Stimulated activated naive CD4-positive, alpha-beta T cell (primary cell): Measurements from ENCODE around the gene MBP.
A peak's percentile ranks its signal among the peaks of the same experiment; 100 is the strongest.

Experiments used
- DNase-seq, 6 experiments: peaks; one replicate each; lab custom pipeline; 2025; lab: John Stamatoyannopoulos, UW

Gene MBP

DNA sequence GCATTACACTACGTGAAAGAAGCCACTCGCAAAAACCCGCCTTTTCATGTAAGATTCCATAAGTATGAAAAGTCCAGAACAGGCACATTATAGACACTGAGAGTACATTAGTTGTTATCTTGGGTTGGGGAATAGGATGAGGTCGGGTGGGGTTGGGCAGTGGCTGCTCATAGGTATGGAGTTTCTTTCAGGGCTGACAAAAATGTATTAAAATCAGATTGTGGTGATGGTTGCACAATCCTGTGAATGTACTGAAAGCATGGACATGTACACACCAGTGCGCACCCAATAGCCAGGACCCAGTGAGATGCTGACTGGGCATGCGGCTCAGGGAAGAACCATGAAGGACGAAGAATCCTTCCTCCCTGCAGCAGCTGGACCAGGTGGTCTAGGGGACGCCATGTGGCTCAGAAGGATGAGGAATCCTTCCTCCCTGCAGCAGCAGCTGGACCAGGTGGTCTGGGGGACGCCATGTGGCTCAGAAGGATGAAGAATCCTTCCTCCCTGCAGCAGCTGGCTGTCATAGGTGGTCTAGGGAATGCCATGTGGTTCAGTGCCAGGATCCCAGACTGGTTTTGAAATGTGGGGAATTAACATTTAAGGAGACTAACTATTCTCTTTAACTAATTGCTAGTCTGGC, 50.1 kb downstream of the MBP start:
- no peak for DNase-seq

DNA sequence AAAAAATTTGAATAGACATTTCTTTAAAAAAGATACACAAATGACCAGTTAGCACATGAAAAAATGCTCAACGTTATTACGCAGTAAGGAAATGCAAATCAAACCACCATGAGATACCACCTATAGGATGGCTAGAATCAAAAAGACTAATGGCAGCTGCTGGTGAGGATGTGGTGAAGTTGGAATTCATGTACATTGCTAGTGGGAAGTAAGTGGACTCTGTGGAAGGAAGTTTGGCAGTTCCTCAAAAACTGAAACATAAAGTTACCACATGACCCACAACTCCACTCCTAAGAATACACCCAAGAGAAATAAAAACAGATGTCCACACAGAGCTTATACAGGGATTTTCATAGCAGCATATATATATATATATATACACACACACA, 51.2 kb downstream of the MBP start:
- no peak for DNase-seq

DNA sequence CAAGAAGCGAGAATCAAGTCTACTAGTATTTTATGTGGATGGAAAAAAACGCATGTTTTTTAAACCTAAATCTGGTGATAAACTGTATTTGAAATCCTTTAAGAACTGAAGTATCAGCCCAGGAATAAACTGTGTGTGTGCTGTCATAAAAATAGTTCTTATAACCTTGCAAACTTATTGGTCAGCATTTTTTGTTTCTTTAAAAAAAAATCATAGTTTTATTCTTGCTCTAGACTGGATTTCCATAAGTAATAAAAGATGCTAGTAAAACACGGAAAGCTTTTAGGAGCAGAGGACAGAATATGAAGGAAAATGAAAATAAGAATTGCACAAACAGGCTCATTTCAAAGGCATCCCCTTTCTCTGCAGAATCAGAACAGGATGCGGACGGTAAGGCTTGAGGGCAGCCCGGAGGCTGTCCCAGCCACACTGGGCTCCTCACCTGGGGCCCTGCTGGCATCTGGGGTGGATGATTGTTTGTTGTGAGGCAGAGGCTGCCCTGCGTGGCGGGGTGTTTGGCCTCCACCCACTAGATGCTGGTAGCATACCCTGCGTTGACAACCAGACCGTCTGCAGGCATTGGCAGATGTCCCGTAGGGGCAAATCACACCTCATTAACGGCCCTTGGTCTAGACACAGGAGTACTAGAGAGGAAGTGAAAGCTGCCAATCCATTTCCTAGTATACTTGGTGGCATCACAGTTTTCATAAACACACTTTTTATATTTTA, 52.5 kb downstream of the MBP start:
- DNase-seq = no peak

DNA sequence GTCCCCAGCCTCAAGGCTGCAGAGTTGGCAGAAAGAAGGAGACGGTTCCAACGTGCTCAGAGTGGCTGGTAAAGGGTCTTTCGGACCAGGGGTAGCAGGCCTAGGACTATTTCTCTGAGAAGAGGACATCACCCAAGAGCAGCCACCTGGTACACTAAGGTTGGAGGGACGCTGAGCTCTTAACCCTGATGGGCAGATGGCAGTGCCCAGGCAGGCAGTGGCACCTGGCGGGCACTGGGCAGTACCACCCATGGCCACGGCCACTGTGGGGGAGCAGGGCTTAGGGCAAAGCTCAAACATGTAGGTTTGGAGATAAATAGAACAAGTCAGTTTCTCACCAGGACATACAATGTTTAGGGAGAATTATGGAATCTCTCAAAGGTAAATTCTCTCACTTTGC, 53.5 kb downstream of the MBP start:
- no peak for DNase-seq

DNA sequence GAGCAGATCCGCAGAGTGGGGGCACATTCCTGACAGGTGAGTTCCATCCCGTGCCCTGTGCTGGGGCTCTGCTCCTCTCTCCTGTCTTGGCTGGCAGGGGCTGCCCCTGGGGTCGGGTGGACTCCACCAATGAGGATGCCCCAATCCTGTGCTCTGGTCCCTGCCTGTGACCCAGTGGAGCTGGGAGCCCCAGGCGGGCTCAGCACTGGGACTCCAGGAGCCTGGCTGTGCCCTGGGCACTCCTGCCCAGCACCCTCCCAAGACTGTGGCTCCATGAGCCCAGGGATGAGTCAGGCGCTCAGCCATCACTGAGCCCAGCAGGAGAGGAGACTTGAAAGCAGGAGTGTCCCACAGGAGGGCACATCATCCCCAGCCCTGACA, 53.9 kb downstream of the MBP start:
- DNase-seq = no peak

DNA sequence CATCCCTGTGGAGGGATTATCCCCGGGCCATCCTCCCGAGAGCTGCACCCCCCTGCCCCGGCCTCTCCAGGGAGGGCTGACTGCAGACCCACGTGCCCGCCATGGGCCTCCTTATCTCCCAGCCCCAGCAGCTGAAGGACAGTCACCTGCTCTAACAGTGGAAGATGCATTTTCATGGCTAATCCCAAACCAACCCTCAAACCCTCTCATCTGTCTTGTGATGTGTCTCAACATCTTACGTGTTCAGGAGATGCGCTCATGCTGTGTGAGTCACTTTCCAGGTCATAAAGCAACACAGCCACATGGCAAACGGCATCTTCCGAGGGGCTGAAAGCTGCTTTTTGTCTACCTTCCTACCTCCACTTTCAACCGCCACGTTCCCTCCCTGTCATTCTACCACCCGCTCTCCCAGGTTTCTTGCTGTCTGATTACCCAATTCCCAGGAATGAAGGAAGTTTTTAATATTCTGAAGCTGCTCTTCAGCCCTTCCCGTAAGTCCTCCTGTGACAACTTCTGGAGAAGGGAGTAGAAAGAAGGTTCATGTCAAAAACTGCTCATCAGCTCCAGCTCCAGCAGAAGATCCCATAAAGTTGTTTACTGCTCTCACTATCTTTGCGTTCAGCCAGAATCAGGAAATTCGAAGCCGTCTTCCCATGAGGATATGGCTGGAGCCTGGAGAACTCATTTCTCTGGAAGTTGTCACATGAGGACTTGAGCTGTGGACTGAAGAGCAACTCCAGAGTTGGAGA, 54.5 kb downstream of the MBP start:
- DNase-seq = no peak

DNA sequence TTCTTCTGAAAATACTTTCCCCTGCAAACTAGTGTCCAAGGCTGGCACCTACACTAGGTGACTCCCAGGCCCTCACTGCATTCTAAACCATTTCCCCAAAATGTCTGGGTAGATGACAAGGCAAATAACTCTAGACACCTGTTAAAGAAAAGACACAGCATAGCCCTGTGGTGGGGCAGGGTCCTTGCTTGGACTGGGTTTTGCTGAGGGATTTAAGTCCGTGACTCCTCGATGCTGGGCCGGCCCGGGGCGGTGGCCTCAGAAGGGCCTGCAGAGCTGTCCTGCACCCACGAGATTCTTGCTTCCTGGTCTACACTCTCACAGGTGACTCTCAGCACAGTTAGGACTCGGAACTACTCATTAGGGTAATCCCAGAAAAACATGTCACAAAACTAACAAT, 55.2 kb downstream of the MBP start:
- no peak for DNase-seq

DNA sequence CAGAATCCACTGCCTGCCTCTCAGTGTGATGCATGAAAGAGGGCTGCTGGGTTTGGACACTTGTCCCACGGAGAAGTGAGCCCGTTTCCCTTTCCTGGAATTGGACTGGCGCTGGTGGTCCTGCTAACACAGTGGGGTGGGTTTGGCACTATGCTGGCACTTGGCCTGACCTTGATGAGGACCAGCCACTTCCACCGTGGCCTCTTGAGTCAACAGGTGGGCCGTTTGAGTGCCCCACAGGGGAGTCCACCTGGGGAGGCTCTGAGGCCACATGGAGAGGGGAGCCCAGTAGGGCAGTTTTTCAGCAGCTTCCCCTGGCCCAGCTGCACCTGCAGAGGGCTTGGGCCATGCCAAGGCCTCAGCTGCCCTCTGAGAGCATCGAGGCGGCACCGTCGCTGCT, 56.5 kb downstream of the MBP start:
- no peak for DNase-seq

DNA sequence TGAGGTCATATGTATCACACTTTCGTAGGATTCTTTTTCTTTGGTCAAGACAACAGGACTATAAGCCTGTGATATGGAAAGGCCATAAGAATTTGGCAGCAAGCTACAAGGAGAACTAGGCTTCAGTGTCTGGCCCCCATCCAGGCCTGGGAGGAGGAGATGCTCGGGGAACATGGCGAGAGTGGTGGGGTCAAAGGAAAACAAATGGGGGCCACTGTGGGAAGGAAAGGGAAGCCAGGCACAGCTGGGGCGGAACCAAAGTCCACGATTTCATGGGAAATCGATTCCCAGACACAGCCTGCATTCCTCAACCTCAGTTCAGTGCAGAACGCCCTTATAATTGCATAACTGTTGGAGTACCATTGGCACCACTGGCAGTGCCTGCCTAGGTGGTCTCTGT, 58.2 kb downstream of the MBP start:
- no peak for DNase-seq

DNA sequence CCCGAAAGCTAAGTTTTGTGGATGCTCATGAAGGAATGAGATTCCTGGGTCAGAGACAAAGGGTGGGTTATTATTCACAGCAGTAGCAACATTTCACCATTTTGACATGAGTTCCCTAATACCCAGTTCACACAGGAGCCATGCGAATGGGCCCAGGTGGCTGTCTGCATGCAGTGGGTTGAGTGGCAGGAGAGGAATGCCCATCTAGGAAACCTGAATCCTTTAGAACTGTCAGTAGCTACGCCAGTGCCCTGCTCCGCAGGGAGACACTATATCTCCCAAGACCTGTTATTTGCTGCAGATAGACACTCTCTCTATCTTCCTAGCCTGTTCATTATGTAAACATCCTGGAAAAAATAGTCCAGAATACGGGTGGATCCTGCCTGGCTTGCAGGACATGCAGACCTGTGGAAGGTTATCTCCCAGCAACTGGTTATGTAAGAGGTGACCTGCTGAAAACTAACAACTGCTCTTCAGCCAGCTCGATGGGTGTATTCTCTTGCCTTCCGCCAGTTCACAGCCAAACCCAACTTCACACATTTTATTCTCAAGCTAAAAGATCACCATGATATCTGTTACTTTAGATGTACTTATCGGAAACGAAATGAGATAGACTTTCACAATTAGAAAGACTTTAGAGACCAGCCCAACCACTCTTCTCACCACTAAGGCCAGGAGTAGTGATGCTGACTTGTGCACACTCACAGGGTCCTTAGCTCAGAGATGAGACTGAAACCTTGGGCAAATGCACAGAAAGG, 59.1 kb downstream of the MBP start:
- no peak for DNase-seq

DNA sequence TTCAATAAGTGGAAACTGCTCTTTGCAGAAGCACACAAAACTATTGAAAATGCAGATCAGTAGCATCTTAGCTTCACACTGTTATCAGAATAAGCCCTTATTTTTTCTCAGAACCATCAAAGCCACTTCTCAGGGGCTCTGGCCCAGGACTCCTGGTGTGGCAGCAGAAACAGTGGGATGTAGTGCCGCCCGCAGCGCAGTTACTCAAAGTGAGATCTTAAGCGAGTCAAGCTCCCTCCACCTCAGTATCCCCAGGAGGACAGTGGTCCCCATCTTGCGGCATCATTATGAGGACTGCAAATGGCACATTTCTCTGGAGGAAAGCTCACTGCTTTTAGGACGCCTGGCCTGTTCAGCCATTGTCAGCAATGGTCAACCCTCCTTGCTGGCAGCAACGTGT, 60.0 kb downstream of the MBP start:
- no peak for DNase-seq

DNA sequence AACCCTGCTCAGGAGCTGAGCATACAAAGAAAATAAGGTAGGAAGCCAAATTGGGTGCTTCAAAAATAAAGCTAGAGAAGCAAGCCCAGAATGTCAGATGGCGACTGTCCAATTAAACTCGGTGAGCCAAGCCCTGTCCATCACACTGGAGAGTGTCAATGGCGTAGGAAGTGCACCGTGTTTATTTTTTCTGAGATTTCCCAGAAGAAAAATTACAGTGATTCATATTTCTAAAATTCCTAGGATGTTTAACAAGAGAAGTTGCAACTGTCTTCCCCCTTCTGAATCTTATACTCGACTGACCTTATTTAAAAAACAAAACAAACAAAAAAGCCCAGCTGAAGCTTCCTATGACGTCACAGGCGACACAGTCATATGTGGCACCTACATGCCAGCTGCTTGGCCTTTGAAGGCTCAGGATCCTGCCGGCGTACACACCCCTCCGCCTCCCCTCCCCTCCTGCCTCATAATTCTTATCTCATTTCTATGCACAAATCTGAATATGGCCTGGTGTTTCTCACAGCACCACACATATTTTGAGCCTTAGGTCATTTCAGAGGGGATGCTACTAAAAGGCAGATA, 60.8 kb downstream of the MBP start:
- peak; percentile 23 to 72 (median 64) for DNase-seq

DNA sequence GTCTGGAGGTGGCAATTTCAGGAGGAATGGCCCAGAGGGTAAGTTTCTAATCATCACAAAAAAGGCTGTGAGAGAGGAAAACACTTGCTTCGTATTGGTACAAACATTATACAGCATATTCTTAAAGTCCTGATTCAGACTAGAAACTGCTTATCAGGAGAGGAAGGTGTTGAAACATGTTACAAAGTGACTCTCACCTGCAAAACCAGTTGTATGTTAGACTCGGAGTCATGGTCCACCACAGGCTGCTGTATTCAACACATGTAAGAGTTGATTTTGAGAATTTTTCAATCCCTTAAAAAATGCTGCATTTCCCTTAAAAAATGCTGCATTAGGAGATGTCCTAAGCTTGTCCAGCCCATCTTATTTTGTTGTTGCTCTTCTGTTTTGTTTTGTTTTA, 61.5 kb downstream of the MBP start:
- no peak for DNase-seq

DNA sequence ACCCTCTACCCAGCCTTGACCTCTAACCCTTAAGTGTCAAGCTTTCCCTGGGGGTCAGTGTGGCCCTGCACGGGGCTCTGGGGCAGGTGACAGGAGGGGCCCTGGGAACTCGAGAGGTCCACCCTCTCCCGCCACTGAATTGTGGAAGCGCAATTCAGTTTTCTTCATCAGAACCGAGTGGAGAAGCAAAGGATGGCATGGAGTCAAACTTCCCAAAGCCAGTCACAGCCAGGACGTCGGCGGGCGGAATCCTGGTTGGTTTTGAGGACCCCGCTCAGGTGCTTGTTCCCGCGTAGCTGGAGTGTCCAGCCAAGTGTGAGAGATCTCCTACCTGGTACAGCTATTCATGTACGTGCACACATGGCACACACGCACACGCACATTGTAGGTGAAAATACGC, 62.0 kb downstream of the MBP start:
- no peak for DNase-seq

DNA sequence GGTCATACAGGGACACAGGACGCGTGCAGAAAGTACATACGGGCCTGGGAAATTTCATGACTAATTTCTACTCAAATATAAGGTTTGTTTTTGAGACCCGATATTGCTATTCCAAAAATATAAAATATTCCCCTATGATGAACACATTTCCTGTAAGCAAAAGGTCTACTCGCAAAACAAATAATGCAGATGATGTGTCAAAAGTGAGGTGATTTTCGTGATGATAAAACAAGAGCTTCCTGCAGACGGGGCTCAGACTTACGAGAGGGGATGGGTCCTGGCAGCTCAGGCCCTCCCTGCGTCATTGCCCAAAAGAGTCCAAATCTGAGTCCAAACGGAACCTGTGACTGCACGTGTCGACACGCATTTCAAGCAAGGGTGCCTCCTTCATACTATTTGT, 62.7 kb downstream of the MBP start:
- DNase-seq = no peak

DNA sequence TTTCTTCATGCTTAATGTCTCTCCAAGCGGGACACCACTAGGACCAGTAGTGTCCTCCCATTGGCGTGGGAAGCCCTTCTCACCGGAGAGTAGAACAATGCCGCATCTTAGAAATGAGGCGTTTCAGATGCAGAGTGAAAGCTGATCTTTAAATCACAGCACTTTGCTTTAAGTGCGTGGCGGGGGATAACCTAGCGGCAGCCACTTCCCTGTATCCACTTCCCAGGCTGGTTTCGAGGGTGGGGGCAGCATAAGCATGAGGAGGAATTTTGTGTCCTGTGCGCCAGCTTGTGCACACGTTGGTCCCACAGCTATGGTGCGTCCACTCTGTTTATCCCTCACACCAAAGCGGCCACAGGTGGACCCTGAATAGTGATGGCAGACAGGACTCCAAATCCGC, 63.1 kb downstream of the MBP start:
- no peak for DNase-seq

DNA sequence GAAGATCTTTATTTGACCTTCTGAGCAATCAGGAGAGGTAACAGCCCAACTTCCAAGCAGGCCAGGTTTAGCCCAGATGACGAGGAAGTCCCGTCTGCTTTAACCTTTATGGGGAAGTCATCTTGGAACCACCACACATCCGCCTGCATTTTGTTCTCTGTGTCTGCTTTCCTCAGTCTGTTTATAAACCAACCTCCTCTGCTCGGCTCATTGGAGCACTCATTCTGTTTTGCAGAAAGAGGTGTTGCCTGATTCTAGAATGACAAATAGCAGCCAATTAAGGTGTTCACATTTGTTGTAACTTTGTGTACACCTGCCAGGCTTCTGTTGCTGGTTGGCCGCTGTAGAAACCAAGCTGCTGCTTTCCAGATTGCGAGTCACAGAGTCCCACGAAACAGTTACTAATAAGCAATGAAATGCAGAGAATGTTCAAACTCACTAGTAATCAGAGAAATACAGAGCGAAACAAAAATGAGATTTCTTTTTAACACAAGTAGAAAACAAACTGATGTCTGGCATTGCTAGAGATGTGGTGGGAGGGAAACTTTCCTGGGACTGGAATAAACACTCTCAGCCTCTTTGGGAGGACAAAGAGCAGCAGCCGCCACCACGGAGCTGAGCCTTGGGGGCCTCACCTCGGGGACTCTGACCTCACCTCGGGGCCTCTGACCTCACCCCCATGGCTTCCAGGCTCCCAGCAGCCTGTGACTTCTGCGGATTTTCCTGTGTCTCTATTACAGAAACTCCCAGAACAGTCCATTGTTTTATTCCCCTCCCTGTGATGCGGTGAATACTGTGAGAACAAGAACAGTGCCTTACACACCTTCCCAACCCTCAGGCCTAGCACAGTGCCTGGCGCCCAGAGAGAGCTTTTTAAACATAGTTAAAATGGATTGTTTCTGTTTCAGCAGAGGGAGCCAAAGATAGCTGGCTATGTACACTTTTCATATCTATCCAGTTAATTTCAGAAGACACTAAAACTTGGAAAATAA, 64.0 kb downstream of the MBP start:
- peak in 5 of 6 experiments; percentile 22 to 69 (median 64) for DNase-seq

DNA sequence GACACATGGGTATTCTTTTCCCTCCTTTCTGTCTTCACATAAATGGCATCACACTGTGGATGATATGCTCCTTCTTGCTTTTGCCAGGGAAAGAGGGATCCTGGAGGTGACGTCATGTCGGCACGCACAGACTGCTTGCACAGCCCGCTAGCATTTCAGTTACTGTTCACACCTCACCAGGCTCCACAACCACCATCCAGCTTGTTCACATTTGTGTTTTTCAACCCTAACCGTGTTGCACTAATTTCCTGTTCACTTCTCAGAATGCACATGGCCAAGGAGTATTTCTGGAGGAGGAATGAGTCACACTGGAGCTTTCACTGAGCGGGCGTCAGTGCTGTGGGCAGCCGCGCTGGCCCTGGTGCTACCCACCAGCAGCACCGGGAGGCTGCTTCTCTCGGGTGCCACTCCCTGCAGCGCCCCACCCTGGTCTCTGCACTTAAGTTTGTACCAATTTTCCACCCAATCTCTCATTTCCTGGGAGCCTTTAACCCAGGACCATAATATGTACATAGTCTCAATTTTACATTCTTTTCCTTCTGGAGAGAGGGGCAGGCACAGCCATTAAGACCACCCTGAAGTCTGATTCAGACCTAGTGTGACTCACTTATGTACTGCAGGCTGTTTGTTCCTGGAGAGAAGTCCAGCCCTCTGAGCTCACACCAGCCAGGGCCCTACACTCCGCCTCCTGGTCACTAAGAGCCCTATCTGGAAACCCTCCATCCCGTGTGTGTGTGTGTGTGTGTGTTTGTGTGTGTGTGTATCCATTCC, 65.1 kb downstream of the MBP start:
- peak in 2 of 6 experiments; percentile 14 to 17 for DNase-seq

DNA sequence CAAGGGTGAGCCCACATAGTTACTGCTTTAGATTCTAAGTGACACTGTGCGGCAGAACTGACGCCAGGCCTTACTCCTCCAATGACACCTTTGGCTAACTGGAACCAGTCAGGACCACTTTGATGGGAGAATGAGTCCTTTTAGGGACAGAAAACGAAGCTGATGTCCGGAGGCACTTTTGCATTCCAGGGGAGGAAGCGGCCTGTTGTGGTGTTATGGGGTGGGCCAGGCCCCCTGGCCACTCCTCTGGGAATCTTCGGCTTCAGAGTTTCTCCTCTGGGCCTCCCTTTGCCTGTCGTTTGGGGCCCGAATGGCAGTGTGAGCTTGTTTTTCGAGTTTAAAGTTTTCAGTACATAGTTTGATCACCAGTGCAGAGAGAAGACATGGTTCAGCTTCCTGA, 65.9 kb downstream of the MBP start:
- no peak for DNase-seq

DNA sequence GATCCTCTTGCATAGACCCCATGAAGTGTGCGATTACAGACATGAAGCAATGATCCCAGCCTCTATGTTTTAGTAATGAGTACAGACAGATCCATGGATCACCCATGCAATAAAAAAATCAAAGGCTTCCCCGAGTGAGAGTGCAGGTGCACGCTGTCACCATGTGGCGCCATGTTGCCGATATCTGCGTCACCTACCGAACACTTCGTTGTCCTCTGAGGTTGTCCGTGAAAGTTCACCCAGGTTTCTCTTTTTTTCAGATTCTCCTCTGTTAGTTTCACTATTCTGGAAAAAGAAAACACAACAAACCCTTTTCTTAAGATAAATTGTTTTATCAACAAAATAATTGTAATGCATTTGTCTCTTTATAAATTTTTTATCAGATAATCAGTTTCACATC, 66.5 kb downstream of the MBP start:
- DNase-seq = no peak
